H9 (cell line): ENCODE data around the gene PDZD4. TPM values are rescaled to one million over a fixed set of nuclear protein-coding genes. Genes with fewer than 3 reads are reported as not detected.

ENCODE experiments used
- DNase-seq: peaks from one replicate; pipeline ENCODE4 v3.0.0-alpha.2; 2017
- H2AFZ ChIP-seq: one replicate; pipeline ENCODE4 v1.6.1; 2013; ENCODE audit warnings: mild to moderate bottlenecking, low read length, control low read depth, moderate library complexity
- H2AK5ac ChIP-seq: 2 replicates; pipeline ENCODE4 v1.6.1; 2013; ENCODE audit warnings: low read length, control low read depth, mixed read lengths; ENCODE audit not compliant: insufficient read length
- H2BK120ac ChIP-seq: one replicate; pipeline ENCODE4 v1.6.1; 2013; ENCODE audit warnings: low read depth, mild to moderate bottlenecking, low read length, control low read depth, inconsistent platforms; ENCODE audit not compliant: poor library complexity, severe bottlenecking
- H2BK12ac ChIP-seq: 2 replicates; pipeline ENCODE4 v1.6.1; 2013; ENCODE audit warnings: low read length, control low read depth, mixed read lengths, low read depth; ENCODE audit not compliant: insufficient read length
- H2BK15ac ChIP-seq: 2 replicates; pipeline ENCODE4 v1.6.1; 2013; ENCODE audit warnings: low read depth, low read length, control low read depth
- H2BK20ac ChIP-seq: one replicate; pipeline ENCODE4 v1.6.1; 2013; ENCODE audit warnings: low read depth, mild to moderate bottlenecking, low read length, control low read depth, inconsistent platforms; ENCODE audit not compliant: poor library complexity, severe bottlenecking
- H2BK5ac ChIP-seq: 2 replicates; pipeline ENCODE4 v1.6.1; 2013; ENCODE audit warnings: low read length, control low read depth, mixed read lengths; ENCODE audit not compliant: insufficient read length
- H3K14ac ChIP-seq: 2 replicates; pipeline ENCODE4 v1.6.1; 2013; ENCODE audit warnings: low read length, control low read depth; ENCODE audit not compliant: insufficient read depth
- H3K18ac ChIP-seq: 2 replicates; pipeline ENCODE4 v1.6.1; 2013; ENCODE audit warnings: low read depth, mild to moderate bottlenecking, mixed read lengths, low read length, control low read depth; ENCODE audit not compliant: insufficient read length
- H3K23ac ChIP-seq: 2 replicates; pipeline ENCODE4 v1.6.1; 2013; ENCODE audit warnings: low read length, control low read depth, mixed read lengths, low read depth; ENCODE audit not compliant: insufficient read length
- H3K23me2 ChIP-seq: 2 replicates; pipeline ENCODE4 v1.6.1; 2013; ENCODE audit warnings: low read depth, mild to moderate bottlenecking, mixed read lengths, low read length, control low read depth; ENCODE audit not compliant: insufficient read length, poor library complexity, severe bottlenecking
- H3K27ac ChIP-seq: 2 replicates; pipeline ENCODE4 v1.5.1; 2013; ENCODE audit warnings: low read length, control low read depth, mixed read lengths, low read depth; ENCODE audit not compliant: insufficient read length
- H3K27me3 ChIP-seq: 2 replicates; pipeline ENCODE4 v1.6.1; 2013; ENCODE audit warnings: low read length, control low read depth, inconsistent platforms; ENCODE audit not compliant: insufficient read depth
- H3K4ac ChIP-seq: 2 replicates; pipeline ENCODE4 v1.6.1; 2013; ENCODE audit warnings: low read depth, mild to moderate bottlenecking, control low read depth, inconsistent platforms, low read length, moderate library complexity
- H3K4me1 ChIP-seq: 2 replicates; pipeline ENCODE4 v1.6.1; 2013; ENCODE audit warnings: low read length, control low read depth, inconsistent platforms; ENCODE audit not compliant: insufficient read depth
- H3K4me2 ChIP-seq: 2 replicates; pipeline ENCODE4 v1.6.1; 2013; ENCODE audit warnings: low read length, control low read depth, mixed read lengths; ENCODE audit not compliant: insufficient read length, insufficient read depth
- H3K56ac ChIP-seq: 2 replicates; pipeline ENCODE4 v1.6.1; 2013; ENCODE audit warnings: low read depth, mild to moderate bottlenecking, mixed read lengths, low read length, control low read depth; ENCODE audit not compliant: insufficient read length
- H3K79me1 ChIP-seq: 2 replicates; pipeline ENCODE4 v1.6.1; 2013; ENCODE audit warnings: low read depth, mild to moderate bottlenecking, moderate library complexity, low read length, control low read depth, inconsistent platforms; ENCODE audit not compliant: insufficient read depth, poor library complexity, severe bottlenecking
- H3K79me2 ChIP-seq: 2 replicates; pipeline ENCODE4 v1.6.1; 2013; ENCODE audit warnings: low read length, control low read depth, inconsistent platforms; ENCODE audit not compliant: insufficient read depth
- H3K9ac ChIP-seq: 2 replicates; pipeline ENCODE4 v1.6.1; 2013; ENCODE audit warnings: low read length, control low read depth, mixed read lengths; ENCODE audit not compliant: insufficient read length; ENCODE audit errors: extremely low read depth
- H3K9me3 ChIP-seq: one replicate; pipeline ENCODE4 v1.6.1; 2013; ENCODE audit warnings: low read depth, low read length, inconsistent platforms; ENCODE audit not compliant: control insufficient read depth
- H3T11ph ChIP-seq: one replicate; pipeline ENCODE4 v1.6.1; 2013; ENCODE audit warnings: mild to moderate bottlenecking, low read length, control low read depth, inconsistent platforms
- H4K20me1 ChIP-seq: one replicate; pipeline ENCODE4 v1.6.1; 2013; ENCODE audit not compliant: control insufficient read depth, insufficient read length, insufficient read depth
- H4K5ac ChIP-seq: 2 replicates; pipeline ENCODE4 v1.6.1; 2013; ENCODE audit warnings: low read depth, mild to moderate bottlenecking, mixed read lengths, low read length, control low read depth; ENCODE audit not compliant: insufficient read length
- H4K8ac ChIP-seq: replicated peaks from 2 replicates; pipeline ENCODE4 v1.6.1; 2013; ENCODE audit warnings: low read length, control low read depth, mixed read lengths, low read depth; ENCODE audit not compliant: insufficient read length
- H4K91ac ChIP-seq: 2 replicates; pipeline ENCODE4 v1.6.1; 2013; ENCODE audit warnings: low read depth, mild to moderate bottlenecking, moderate library complexity, mixed read lengths, low read length, control low read depth; ENCODE audit not compliant: insufficient read length
- H3K27ac Mint-ChIP-seq, 3 experiments: 2 replicates in 2 of 3; 3 replicates in 1 of 3; pipeline ENCODE4 v1.8.0; 2020 to 2021; ENCODE audit warnings: mixed read lengths in 3 of 3, mild to moderate bottlenecking in 1 of 3, moderate library complexity in 1 of 3
- H3K27me3 Mint-ChIP-seq: 2 replicates; pipeline ENCODE4 v1.8.0; 2021; ENCODE audit warnings: low read depth, mild to moderate bottlenecking, moderate library complexity, mixed read lengths
- H3K36me3 Mint-ChIP-seq, 3 experiments: 2 replicates in 2 of 3; 3 replicates in 1 of 3; pipeline ENCODE4 v1.8.0; 2020 to 2021; ENCODE audit warnings: low read depth in 3 of 3, mixed read lengths in 3 of 3; ENCODE audit not compliant: insufficient read depth in 1 of 3
- H3K4me1 Mint-ChIP-seq, 2 experiments: 2 replicates each; pipeline ENCODE4 v1.8.0; 2020; ENCODE audit warnings: mixed read lengths in 2 of 2
- H3K4me3 Mint-ChIP-seq, 2 experiments: 2 replicates in 1 of 2; 3 replicates in 1 of 2; pipeline ENCODE4 v1.8.0; 2020 to 2021; ENCODE audit warnings: mild to moderate bottlenecking in 2 of 2, mixed read lengths in 2 of 2, moderate library complexity in 1 of 2
- H3K9me3 Mint-ChIP-seq, 2 experiments: 2 replicates in 1 of 2; 3 replicates in 1 of 2; pipeline ENCODE4 v1.8.0; 2020; ENCODE audit warnings: mild to moderate bottlenecking in 2 of 2, mixed read lengths in 2 of 2, moderate library complexity in 1 of 2
- CTCF ChIP-seq: fragments of 200-600 bp; sonication (generic); conservative IDR thresholded peaks from 3 replicates; pipeline ENCODE4 v1.8.0; 2021; ENCODE audit warnings: antibody characterized with exemption, mild to moderate bottlenecking
- WGBS: extraction: QIAGEN DNeasy Blood & Tissue Kit; methylation state at CpG from one replicate; pipeline ENCODE4 v1.1.7; 2013; ENCODE audit warnings: missing lambda C conversion rate, low lambda C conversion rate, mixed read lengths; ENCODE audit not compliant: insufficient read length; ENCODE audit errors: extremely low coverage; 5-methylcytosine and 5-hydroxymethylcytosine counted together
- total RNA-seq: library from RNA; stranded (reverse); gene quantifications from 2 replicates; pipeline ENCODE4 v1.2.1, GENCODE V29; 2021

Gene PDZD4
- total RNA-seq, 1 experiment from 2014 or later = 110 TPM

GRCh38 chrX:153772316-153773217, 57.8 kb downstream of the PDZD4 start:
- TF ChIP-seq CTCF = no peak
- Histone ChIP-seq H3K79me1 (no peaks in the 10 kb centered on the region), H4K5ac (no peak overlapping the region), H2BK20ac (no peak overlapping the region), H3K9me3 (no peaks in the 10 kb centered on the region), H2AFZ (no peak overlapping the region), H3K18ac (no peak overlapping the region), H2BK5ac (no peak overlapping the region), H3K27me3 (no peaks in the 10 kb centered on the region), H2BK120ac (no peak overlapping the region), H4K20me1 (no peaks in the 10 kb centered on the region), H3T11ph (no peak overlapping the region), H3K79me2 (no peaks in the 10 kb centered on the region), H2BK15ac (no peak overlapping the region), H3K56ac (no peak overlapping the region), H2BK12ac (no peak overlapping the region), H3K23ac (no peak overlapping the region), H3K4me2 (no peak overlapping the region), H3K9ac (no peak overlapping the region), H2AK5ac (no peak overlapping the region), H4K8ac (no peak overlapping the region), H3K27ac (no peak overlapping the region), H3K14ac (no peak overlapping the region), H3K4me1 (no peaks in the 10 kb centered on the region), H3K23me2 (no peaks in the 10 kb centered on the region), H4K91ac (no peak overlapping the region), H3K4ac (no peak overlapping the region)
- Mint-ChIP-seq H3K9me3 (peaks cover 25 to 55% of the 10 kb centered on the region in 2 experiments), H3K27me3 (no peaks in the 10 kb centered on the region; the same call in 1 of the 2 replicates), H3K27ac (no peak overlapping the region; a peak in 1 of 7 replicates), H3K4me3 (no peak overlapping the region; a peak in 1 of 5 replicates), H3K4me1 (no peaks in the 10 kb centered on the region), H3K36me3 (peaks cover 0 to 2% (median 0%) of the 10 kb centered on the region in 3 experiments; a peak in 1 of 7 replicates)
- WGBS = no CpG with 5 or more reads among the region's 21 CpGs
- no peak for DNase-seq
